GM21367 (cell line): Measurements from ENCODE around the gene KLHL29.

ENCODE experiments used
- ATAC-seq: cut with Tn5 transposase; IDR thresholded peaks from one replicate; pipeline ENCODE4 v1.9.1; 2021; ENCODE audit not compliant: unreplicated experiment

The KLHL29 gene

DNA sequence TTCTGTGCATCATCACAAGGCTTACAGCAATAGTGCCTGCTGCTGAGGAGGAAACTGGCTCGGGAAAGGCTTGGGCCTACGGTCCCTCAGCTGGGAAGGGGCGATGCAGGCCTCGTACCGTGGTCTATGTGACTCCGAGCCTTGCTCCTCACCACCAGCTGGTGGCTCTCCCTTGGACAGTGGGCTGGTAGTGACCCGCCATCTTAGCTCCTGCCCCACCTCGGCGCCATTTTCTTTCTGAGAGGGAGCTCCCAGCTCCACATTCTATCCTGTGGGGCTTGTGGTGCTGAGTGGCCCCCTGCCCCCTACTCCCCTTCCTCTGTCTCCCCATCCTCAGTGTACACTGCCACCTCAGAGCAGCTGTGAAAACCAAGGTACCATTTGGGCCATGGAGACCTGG lies 255.7 kb downstream of the KLHL29 start:
- ATAC-seq: no peak

DNA sequence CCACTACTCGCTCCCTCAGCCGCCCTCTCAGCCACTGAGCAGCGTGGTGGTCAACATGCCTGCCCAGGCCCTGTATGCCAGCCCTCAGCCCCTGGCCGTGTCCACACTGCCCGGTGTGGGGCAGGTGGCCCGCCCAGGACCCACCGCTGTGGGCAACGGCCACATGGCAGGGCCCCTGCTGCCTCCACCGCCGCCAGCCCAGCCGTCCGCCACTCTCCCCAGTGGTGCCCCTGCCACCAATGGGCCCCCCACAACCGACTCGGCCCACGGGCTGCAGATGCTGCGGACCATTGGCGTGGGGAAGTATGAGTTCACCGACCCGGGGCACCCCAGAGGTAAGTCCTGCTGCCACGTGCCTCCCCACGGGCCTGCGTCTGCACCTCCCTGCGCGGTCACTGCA lies 257.5 kb downstream of the KLHL29 start:
- ATAC-seq: no peak

DNA sequence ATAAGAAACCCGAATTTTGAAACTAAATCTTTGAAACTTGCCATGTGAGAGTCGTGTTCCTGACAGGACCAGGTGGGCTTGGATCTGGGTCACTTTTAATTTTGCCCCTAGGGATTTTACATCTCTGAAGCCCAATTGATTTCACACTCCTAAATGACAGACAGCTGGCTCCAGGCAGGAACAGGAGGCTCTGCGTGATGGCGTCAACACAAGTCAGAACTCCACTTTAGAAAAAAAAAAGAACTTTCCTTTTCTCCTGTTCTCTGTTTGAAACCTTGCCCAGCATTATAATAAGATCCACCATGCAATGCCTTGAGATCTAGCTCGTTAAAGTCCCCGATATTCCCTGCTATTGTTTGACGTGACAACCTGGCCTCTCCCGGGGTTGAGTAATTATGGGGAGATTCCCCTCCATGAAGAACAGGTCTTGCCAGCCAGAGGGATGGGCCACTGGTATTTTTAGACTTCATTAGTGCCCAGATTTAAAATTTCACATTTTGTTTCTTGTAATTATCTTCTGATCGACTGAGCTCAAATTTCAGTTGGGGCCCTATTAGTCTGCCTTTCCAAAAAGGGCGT lies 260.3 kb downstream of the KLHL29 start:
- no peak for ATAC-seq

DNA sequence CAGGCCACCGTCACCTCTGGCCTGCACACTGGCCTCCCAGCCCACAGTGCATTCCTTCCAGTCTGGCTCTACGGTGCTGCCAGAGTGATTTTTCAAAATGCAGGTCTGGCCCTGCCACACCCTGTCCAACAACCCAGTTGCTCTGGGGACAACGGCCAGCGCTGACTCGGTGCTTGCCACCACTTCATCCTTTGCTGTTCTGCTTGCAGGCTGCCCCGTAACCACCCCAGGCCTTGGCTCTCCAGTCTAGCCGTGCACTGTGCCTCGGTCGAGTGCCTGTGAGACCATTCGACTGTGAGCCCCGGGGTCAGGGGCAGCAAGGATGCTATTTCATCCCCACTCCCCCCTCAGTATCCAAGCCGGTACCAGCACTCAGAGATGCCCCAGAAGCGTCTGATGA lies 262.6 kb downstream of the KLHL29 start:
- ATAC-seq: no peak

DNA sequence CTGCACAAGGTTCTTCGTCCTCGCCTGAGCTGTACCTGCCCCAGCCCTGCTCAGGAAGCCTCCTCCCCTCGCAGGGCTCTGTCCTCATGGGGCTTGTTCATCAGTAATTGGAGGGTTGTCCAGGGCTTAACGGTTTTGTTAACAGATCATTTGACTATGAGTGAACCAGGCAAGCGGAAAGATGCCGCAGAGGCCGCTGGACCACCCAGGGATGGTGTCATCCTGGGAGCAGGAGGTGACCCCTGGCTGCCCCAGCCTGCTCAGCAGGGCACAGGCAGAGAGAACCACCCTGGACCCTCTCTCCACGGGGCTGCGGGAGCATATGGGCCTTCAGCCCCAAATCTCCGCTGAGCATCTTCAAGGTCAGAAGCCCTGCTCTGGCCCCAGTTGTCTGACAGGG lies 264.3 kb downstream of the KLHL29 start:
- no peak for ATAC-seq

DNA sequence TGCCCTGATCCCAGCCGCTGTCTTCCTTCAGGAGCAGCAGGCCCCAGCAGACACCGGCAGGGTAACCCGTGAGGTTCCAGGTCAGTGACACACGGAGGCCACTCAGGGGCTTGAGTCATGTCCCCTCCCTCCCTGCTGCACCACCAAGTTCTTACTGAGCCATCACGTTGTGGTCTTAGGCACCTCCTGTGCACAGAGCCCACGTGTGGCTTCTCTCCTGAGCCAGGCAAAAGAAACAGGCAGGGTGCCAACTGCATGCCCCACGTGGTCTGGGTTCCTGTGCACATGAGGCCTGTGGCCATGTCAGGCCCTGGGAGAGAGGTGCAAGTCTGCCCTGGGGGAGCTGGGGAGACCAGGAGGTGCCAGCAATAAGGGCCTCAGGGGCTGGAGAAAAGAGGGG lies 264.8 kb downstream of the KLHL29 start:
- no peak for ATAC-seq

DNA sequence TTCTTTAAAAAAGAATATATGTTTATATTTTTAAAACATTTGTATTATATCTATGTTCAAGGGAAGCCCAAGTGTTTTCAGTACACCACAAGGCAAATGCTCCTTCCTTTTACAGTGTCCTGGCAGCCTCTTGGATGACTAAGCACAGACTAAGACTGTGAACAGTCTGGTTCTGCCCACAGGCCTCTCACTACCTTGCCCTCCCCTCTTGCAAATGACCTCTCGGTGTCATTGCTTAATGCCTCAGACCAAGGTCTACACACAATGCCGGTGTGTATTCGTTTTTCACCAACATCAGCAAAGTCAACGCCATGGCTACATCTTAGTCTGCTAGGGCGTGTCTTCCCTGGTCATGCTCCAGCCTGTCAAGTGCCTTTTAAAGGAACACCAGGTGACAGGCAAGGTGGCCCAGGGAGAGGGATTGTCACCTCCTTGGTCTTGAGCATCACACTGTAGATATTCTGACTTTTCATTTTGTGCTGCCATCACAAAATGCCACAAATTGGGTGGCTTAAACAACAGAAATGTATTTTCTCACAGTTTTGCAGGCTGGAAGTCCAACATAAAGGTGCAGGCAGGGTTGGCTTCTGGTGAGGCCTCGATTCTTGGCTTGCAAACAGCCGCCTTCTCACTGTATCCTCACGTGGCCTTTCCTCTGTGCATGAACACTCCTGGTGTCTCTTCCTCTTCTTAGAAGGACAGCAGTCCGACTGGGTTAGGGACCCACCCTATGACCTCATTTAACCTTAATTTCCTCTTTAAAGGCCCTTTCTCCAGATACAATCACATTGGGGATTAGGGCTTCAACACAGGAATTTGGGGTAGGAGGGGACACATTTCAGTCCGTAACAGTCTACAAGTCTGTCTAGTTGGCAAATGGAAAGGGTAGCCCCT lies 266.5 kb downstream of the KLHL29 start:
- ATAC-seq: no peak

DNA sequence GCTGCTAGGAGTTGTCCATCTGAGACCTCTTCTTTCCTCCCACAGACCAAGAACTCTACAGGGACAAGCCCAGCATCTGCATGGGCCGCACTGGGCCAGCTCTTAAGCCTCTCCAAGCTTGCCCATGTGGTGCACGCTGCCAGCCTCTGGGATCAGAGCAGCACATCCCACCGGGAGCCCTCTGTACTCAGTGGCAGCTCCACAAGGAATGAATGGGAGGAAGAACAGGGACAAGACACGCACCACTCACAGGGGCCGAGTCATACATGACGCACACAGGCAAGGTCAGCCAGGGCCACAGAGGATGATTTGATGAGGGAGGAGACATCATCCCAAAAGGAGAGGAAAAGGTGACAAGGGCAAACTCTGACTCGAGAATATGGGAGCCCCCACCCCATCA lies 268.3 kb downstream of the KLHL29 start:
- no peak for ATAC-seq

DNA sequence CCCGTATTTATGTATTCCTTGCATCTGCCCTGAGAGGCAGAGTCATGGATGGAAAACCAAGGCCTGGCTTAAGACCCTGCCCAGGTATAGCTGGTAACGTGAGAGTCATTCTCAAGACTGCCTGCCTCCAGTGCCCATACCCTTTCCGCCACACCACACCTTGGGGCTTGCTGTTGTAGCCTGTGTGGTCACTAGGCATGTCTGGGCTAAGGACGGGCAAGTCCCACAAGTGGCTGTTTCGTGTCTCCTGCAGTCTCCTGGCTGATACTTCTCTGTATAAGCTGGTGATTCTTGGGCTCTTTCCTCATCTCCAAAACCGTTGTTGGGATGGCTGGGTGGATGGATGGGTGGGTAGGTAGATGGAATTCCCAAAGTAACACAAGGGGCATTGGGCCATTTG lies 269.8 kb downstream of the KLHL29 start:
- ATAC-seq: no peak

DNA sequence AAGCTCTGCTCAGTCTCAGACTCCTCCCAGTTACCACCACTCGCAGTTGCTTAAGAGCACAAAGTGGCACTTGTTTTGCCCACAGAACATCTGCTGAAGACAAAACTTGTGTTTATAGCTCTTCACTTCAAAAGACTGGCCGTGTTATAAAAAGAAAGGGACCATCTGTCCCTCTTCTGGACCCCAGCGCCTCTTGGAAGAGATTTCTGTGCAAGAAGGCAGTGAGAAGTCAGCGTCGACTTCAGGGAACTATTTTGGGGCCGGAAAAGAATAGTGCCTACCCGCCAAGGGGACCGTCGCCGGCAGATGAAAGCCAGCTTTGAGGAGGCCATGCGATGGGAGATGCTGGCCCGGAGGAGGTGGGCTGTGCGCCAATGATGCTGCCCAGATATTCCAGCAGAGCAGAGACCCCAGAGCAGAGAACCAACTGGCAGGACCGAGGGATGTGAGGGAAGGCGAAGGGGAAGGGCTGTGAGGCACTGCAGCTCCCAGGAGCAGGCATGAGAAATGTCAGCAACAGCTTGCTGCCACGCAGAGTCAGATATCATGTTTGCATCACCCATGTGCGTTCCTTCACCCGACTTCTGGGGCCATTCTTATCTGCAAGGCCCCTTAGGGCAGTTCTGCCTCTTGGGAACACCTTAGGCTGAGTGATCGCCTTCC lies 271.1 kb downstream of the KLHL29 start:
- ATAC-seq: no peak

DNA sequence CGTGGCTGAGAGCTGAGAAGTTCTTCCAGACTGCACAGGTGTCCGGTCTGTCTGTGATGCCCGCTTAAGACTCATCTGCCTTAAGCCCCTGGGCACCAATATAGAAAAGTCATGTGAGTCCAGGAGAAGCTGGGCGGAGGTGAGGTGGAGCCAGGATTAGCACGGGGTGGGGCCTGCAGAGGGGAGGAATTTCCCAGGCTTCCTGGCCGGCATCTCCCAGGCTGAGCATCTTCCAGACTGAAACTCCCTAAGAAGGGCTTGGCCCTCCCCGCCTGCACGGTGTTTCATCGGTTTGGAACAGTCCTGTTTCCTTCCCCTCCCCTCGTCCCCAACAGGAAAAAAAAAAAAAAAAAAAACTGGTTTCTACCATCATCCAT lies 271.6 kb downstream of the KLHL29 start:
- no peak for ATAC-seq

DNA sequence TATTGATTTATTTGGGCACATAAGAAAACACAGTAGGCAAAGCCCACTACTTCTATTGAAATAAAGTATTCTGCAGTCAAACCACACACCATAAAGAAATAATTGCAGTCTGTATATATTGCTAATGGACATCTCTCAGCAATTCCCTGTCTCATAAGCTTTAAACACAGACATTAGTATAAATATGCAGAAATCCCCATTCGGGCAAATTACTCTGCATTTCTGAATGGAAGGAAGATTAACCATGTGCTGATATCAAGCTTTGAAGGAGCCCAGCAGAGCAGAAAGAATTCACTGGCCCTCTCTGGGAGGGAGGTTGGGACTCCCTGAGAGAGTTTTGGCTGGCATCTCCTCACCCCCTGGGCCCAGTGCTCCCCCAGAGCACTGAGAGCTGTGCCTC lies 272.4 kb downstream of the KLHL29 start:
- no peak for ATAC-seq

DNA sequence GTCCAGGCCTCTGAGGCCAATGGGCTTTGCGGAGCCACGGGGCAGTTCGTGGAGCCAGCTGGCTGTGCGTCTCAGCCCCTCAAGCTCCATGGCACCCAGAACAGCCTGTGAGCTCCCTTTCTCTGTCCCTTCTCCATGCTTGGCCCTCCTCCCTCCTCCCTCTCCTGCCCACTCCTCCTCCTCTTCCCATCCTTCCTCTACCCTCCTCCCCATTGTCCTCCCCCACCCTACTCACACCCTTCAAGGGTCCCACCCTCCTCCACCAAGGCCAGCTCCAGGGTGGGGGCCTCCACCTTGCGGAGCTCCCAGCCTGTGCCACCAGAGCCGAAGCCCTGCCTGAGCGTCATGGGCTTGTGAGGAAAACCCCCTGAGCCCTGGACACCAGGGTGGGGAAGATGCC lies 273.0 kb downstream of the KLHL29 start:
- ATAC-seq: no peak

DNA sequence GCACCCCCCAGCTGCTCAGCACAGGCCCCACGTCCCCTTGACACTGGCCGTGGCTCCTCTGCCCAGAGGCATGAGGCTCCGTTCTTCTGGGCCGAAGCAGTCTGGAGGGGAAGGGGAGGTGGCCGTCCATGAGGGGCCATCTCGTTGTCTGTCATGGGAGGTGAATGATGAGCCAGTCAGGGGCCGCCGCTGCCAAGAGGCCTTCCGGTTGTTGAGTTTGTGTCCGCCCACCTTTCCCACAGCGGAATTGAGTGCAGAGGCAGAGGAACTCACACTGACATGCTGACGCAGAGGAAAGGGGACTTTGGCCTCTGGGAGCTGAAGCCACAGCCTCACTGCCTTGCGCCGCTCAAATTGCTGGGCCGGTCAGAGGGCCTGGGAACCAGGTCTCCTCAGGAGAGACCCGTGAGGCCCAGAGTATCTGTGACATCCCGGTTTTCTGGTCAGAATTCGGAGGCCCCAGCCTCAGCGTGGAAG lies 273.5 kb downstream of the KLHL29 start:
- no peak for ATAC-seq

DNA sequence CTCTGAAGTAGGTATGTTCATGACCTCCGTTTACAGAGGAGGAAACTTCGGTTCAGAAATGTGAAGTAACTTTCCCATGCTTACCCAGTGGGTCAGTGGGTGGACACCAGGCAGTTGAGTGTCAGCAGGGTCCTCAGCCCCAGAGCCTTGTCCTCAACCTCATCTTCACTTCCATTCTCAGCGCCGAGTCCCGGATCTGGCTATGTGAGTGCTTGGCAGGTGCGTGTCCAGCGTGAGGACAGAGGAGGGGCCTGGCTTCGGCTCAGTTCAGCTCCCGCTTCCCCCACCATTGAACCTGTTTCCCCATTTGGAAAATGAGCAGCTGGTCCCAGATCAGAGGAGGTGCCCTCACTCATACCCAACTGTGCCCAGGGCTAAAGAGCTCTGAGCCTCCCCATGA lies 274.3 kb downstream of the KLHL29 start:
- no peak for ATAC-seq

DNA sequence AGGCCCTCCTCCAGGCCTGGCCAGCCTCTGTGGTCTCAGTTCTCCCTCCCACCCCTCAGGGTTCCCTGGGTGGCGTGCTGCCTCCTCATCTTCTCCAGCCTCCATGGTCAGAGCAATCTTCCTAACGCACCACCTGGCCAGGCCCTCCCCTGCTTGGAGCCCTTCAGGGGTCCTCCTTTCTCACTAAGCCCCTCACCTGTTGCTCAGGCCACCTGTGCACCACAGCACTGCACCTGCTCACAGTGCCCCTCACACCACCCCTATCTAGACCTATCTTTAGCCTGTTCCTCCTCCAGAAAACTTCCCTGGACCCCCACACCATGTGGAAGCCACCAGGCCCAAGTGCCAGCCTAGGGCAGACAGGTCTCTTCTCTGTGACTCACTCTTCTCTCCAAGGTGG lies 274.8 kb downstream of the KLHL29 start:
- no peak for ATAC-seq

DNA sequence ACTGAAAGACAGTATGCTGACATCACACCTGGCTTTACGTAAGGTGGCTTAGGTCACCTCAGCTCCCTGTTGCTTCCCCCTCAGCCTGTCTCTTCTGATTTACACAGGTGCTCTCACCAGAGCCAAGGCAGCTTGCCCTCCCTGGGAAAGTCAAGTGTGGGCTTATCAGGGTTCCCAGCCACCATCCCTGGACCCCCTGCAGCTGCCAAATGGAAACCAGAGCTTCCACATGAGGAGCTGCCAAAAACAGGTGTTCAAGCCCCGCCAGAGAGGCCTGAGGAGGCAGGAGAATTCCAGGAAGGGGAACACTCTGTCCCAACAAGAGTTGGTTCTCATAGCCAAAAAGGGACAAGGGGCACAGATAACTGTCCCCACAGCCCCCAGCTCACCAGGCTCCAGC lies 275.3 kb downstream of the KLHL29 start:
- ATAC-seq: no peak

DNA sequence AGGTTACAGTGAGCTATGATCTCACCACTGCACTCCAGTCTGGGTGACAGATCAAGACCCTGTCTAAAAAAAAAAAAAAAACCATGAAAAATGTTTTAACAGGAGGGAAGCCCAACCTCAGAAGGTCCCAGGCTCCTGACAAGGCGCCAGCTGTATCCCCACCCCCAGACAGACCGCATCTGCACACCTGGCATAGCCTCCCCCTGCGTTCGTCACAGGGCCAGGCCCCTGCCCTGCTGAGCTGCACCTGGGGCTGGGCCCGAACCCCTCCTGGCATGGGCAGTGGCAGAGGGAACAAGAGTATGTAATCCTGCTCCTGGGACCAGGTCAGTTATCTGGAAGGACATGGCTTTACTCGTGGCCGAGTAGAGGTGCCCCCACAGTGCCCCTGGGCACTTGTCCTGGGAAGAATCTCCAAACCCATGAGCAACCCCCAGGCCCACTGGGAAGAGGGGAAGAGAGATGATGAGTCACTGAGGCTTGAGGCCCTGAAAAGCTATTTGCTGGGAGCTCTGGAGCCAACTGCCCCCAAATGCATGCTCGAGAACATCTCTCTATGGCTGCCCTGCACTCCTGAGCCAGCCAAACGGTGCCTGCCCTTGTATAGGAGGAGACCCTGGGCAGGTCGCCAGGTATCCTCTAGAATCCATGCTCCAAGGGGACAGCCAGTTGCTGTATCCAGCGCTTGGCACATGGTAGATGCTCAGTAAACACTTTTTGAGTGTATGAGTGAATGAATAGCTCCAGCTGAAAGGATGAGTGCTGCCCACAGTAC lies 276.5 kb downstream of the KLHL29 start:
- no peak for ATAC-seq

DNA sequence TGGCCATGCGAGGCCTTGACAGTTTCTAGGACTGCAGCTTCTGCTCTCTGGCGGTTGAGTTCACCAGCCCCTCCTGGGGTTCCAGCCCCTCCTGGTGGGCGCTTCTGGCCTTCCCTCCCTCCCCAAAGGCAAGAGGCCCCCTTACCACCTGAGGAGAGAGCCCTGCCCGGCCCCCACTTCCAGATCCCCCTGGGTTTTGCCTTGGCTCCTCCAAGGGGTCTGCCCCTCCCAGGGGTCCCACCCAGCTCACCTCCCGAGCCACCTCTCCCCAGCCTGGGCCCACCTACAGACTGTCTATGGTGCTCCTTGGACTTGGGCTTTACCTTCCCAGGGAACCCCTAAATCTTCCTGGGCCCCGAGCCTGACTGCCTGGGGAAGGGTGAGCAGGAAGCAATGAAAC lies 277.5 kb downstream of the KLHL29 start:
- ATAC-seq: no peak

DNA sequence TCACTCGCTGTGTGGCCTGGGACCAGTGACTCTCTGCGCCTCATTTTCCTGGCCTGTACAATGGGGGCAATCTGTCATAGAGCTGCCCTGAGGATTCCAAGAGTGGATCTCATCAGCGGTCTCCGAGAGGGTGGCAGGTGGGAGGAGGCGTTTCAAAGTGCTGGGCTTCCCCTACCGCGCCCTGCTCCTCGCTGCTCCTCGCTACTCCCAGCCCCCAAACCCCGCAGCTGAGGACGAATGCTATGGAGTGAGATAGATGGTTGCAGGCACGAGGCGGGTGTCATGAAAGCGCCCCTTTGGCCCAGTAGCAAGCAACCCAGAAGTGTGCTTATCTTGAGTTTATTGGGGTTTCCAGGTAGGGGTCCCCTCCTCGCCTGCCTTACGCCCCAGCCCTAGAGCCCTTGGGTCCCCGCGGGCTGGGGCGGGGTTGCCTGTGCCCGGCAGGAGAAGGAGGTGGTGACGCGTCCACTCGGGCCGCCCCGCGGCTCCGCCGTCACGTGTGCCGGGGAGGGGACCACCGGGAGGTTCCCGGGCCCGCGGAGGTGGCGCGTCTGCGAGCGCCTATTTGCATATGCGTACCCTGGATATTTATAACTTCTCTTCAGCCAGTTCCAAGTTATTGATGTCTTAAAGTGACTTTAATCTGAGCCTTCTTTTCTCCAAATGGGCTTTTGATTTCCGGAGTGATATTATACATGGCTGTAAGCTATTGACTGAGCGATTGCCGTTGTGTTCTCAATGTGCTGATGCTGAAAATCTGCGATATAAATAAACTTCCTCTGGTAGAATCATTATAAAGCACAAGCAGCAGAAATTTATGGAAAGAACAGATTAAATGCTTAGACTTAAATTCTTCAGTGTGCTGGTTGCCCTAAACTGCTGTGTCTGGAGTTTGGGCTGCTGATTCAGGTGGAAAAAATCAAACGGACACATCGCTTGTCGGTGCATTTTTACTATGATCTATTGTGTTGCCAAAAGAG lies 278.3 kb downstream of the KLHL29 start:
- no peak for ATAC-seq
